K562 (cell line): ENCODE results near the gene PCCB. TPM values are rescaled to one million over a fixed set of nuclear protein-coding genes. Genes with fewer than 3 reads are reported as not detected.

Experiments used
- ATAC-seq: fragments of 200-7000 bp; cut with Tn5 transposase; 3 replicates; pipeline ENCODE4 v1.9.1; 2020; ENCODE audit warnings: moderate library complexity
- BruUV-seq: library from RNA; stranded (reverse); fragments of 400-500 nt; replicated peaks from 2 replicates; lab custom pipeline; 2021; lab: Mats Ljungman, UMichigan
- CTCF ChIA-PET: fragments of 300-600 bp; formaldehyde crosslinking; extraction: SDS; loops from one replicate; lab custom pipeline; 2021; ENCODE audit warnings: low intra/inter-chr PET ratio; lab: Yijun Ruan, JAX
- POLR2A ChIA-PET: fragments of 300-600, 350-650 bp; sonication (Branson Sonifier 250); formaldehyde crosslinking; extraction: SDS; loops from one replicate; lab custom pipeline; 2021; ENCODE audit warnings: antibody characterized with exemption, inconsistent platforms; lab: Yijun Ruan, JAX
- DNase-seq, 4 experiments: peaks; one replicate each; pipeline versions ENCODE4 v3.0.0 to v3.0.0-alpha.2; 2011 to 2018; ENCODE audit warnings: low spot score in 3 of 4, mixed read lengths in 3 of 4; ENCODE audit errors: extremely low read depth in 1 of 4
- FAIRE-seq: peaks from 2 replicates; lab custom pipeline; 2011; peaks lifted over from hg19 to GRCh38; lab: Jason Lieb, UNC
- H2AFZ ChIP-seq: 2 replicates; pipeline ENCODE4 v1.6.0; 2011; ENCODE audit warnings: low read depth, low read length, control low read depth, inconsistent platforms
- H3K27ac ChIP-seq: fragments of 200-600 bp; 3 replicates; pipeline ENCODE4 v1.8.0; 2011; ENCODE audit warnings: low read depth, mild to moderate bottlenecking, control low read depth, inconsistent platforms, low read length, moderate library complexity, mixed read lengths; ENCODE audit errors: extremely low read depth
- H3K27me3 ChIP-seq, 2 experiments: fragments of 300-600 bp in 1 of 2; 2 replicates in 1 of 2; 3 replicates in 1 of 2; pipeline versions ENCODE4 v1.6.0 to v1.8.0; 2011; ENCODE audit warnings: inconsistent platforms in 2 of 2, low read length in 2 of 2, mild to moderate bottlenecking in 1 of 2, mixed read lengths in 1 of 2, moderate library complexity in 1 of 2; ENCODE audit not compliant: control insufficient read depth in 2 of 2, insufficient read depth in 2 of 2
- H3K36me3 ChIP-seq: fragments of 300-600 bp; 3 replicates; pipeline ENCODE4 v1.8.0; 2011; ENCODE audit warnings: mild to moderate bottlenecking, low read length, inconsistent platforms; ENCODE audit not compliant: control insufficient read depth, insufficient read depth
- H3K4me1 ChIP-seq, 2 experiments: fragments of 200-600 bp in 1 of 2; replicated peaks in 1 of 2; 2 replicates in 1 of 2; 3 replicates in 1 of 2; pipeline versions ENCODE4 v1.5.1 to v1.8.0; 2011; ENCODE audit warnings: inconsistent platforms in 2 of 2, low read length in 2 of 2, mild to moderate bottlenecking in 1 of 2, mixed read lengths in 1 of 2, moderate library complexity in 1 of 2; ENCODE audit not compliant: control insufficient read depth in 2 of 2, insufficient read depth in 2 of 2
- H3K4me2 ChIP-seq: 2 replicates; pipeline ENCODE4 v1.6.1; 2011; ENCODE audit warnings: low read length, control low read depth, inconsistent platforms, mixed read lengths; ENCODE audit not compliant: insufficient read depth
- H3K4me3 ChIP-seq: fragments of 200-600 bp; sonication (generic), shearing (Covaris generic); 2 replicates; pipeline ENCODE4 v1.5.1; 2016; ENCODE audit warnings: control low read depth, inconsistent platforms
- H3K79me2 ChIP-seq: fragments of 200-600 bp; 3 replicates; pipeline ENCODE4 v1.8.0; 2011; ENCODE audit warnings: low read length, inconsistent platforms; ENCODE audit not compliant: control insufficient read depth, insufficient read depth
- H3K9ac ChIP-seq, 2 experiments: 2 replicates each; pipeline versions ENCODE4 v1.6.0 to v1.6.1; 2011; ENCODE audit warnings: low read depth in 2 of 2, low read length in 2 of 2, control low read depth in 1 of 2, inconsistent platforms in 1 of 2, mild to moderate bottlenecking in 1 of 2, mixed read lengths in 1 of 2; ENCODE audit not compliant: insufficient read depth in 1 of 2
- H3K9me1 ChIP-seq: one replicate; pipeline ENCODE4 v1.6.0; 2011; ENCODE audit warnings: inconsistent platforms, mild to moderate bottlenecking, low read length, moderate library complexity; ENCODE audit not compliant: control insufficient read depth, insufficient read depth
- H3K9me3 ChIP-seq: replicated peaks from 2 replicates; pipeline ENCODE4 v1.5.1; 2011; ENCODE audit warnings: low read depth, low read length, inconsistent platforms; ENCODE audit not compliant: control insufficient read depth, insufficient read depth
- H4K20me1 ChIP-seq: replicated peaks from 2 replicates; pipeline ENCODE4 v1.6.1; 2011; ENCODE audit warnings: low read length, inconsistent platforms, mixed read lengths; ENCODE audit not compliant: control insufficient read depth, insufficient read depth
- ARID4B ChIP-seq: sonication (generic); formaldehyde crosslinking; IDR thresholded peaks from 2 replicates; pipeline ENCODE4 v1.8.0; 2022; ENCODE audit warnings: mild to moderate bottlenecking, missing genetic modification reagents
- CBX3 ChIP-seq, 2 experiments: IDR thresholded peaks; 1 replicate in 1 of 2; 2 replicates in 1 of 2; pipeline ENCODE4 v1.6.1; 2012; ENCODE audit warnings: inconsistent platforms in 2 of 2, low read length in 2 of 2, borderline replicate concordance in 1 of 2, control low read depth in 1 of 2
- MXD1 ChIP-seq: fragments of 250-450 bp; sonication (Bioruptor Pico); IDR thresholded peaks from 2 replicates; pipeline ENCODE4 v1.8.0; 2021; ENCODE audit warnings: borderline replicate concordance, mild to moderate bottlenecking, moderate library complexity; ENCODE audit not compliant: poor library complexity, severe bottlenecking
- NCOA4 ChIP-seq: fragments of 450-650 bp; IDR thresholded peaks from 2 replicates; pipeline ENCODE4 v1.6.1; 2018; ENCODE audit warnings: mild to moderate bottlenecking; ENCODE audit not compliant: partially characterized antibody
- RAD51 ChIP-seq: fragments of 450-650 bp; IDR thresholded peaks from 2 replicates; pipeline ENCODE4 v1.7.1; 2016; ENCODE audit warnings: low read depth, mild to moderate bottlenecking, borderline replicate concordance
- RFX5 ChIP-seq: IDR thresholded peaks from 2 replicates; pipeline ENCODE4 v1.6.1; 2011; ENCODE audit warnings: low read depth, mild to moderate bottlenecking, improper control_type of control experiment, low read length
- SAFB ChIP-seq: fragments of 200-400 bp; formaldehyde crosslinking; IDR thresholded peaks from 2 replicates; pipeline ENCODE4 v1.6.1; 2017; ENCODE audit warnings: low read depth, low read length, borderline replicate concordance
- SRSF3 ChIP-seq: fragments of 200-400 bp; formaldehyde crosslinking; IDR thresholded peaks from 2 replicates; pipeline ENCODE4 v1.6.1; 2016; ENCODE audit warnings: mild to moderate bottlenecking, low read length, moderate library complexity; ENCODE audit not compliant: insufficient read depth
- ZNF444 ChIP-seq: fragments of 250-450 bp; sonication (Bioruptor Pico); IDR thresholded peaks from 2 replicates; pipeline ENCODE4 v1.4.0; 2020; ENCODE audit warnings: mild to moderate bottlenecking, moderate library complexity
- ZNF644 ChIP-seq: fragments of 200-800 bp; sonication (Bioruptor generic); IDR thresholded peaks from 2 replicates; pipeline ENCODE4 v1.6.1; 2016; ENCODE audit warnings: low read depth, missing genetic modification characterization, missing compliant biosample characterization
- ZNF77 ChIP-seq: fragments of 250-450 bp; sonication (Bioruptor Pico); IDR thresholded peaks from 2 replicates; pipeline ENCODE4 v1.5.0; 2020
- WGBS: fragments of 100-300 bp; shearing (Covaris generic); methylation state at CpG from one replicate; pipeline ENCODE4 v1.1.6; 2016; ENCODE audit warnings: low coverage, mixed read lengths; ENCODE audit not compliant: insufficient coverage; ENCODE audit errors: missing lambda C conversion rate; 5-methylcytosine and 5-hydroxymethylcytosine counted together
- in situ Hi-C: fragments of 300-500 bp; cut with MboI; formaldehyde crosslinking; loops from 4 replicates; pipeline ENCODE4 v1.15.0; 2018; ENCODE audit warnings: inconsistent platforms, mixed read lengths
- intact Hi-C: fragments of 100-400 bp; cut with micrococcal nuclease; formaldehyde crosslinking; loops from 2 replicates; pipeline ENCODE4 v1.14.2; 2022
- polyA plus RNA-seq, 8 experiments: library from polyadenylated mRNA; depleted of rRNA in 4 of 8; stranded (reverse) in 5 of 8; unstranded in 3 of 8; fragments of >200 nt; fragmentation: Nextera tagmentation in 2 of 8; fragmentation: Illumina TruSeq in 1 of 8; extraction: Ambion mirVana in 2 of 8; extraction: Trizol in 1 of 8; gene quantifications; 2 replicates each; pipeline versions ENCODE4 v1.2.1 to v1.2.3, GENCODE V29; 2011 to 2014; ENCODE audit warnings: inconsistent platforms in 1 of 8, missing spikeins in 1 of 8
- total RNA-seq, 7 experiments: library from RNA; depleted of rRNA in 6 of 7; stranded (reverse); fragments of >200 nt in 6 of 7; fragmentation: Illumina TruSeq in 2 of 7; extraction: Trizol in 2 of 7; gene quantifications; 2 replicates each; pipeline versions ENCODE4 v1.2.1 to v1.2.3, GENCODE V29; 2011 to 2021; ENCODE audit warnings: low replicate concordance in 1 of 7
- TF ChIP-seq, protein P1 (sequence below): fragments of 200-800 bp; sonication (Bioruptor generic); IDR thresholded peaks from 2 replicates; pipeline ENCODE4 v1.6.1; 2017; ENCODE audit warnings: missing genetic modification characterization, missing compliant biosample characterization

PCCB gene
- total and polyA plus RNA-seq, 9 of the 15 experiments (the other 6 are each of a cell fraction or from before 2014, with no cell fraction given) = 69.5 to 173 (median 92.8) TPM

DNA sequence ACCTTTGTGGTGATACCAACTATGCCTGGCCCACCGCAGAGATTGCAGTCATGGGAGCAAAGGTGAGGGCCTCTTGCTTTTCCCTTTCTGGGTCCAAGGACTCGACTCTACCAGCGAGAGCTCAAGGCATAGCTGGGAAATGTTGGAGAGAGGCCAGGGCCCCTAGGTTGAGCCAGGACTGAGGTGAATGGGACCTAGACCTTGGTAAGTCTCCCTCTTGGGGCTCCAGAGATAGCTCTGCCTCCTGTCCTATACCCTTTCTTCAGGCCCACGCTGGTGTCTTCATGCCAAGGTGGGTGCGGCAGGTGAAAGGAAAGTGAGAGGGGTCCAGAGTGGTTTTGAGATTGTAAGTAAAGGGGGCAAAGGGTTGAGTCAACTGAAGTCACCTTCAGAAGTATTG, 77.5 kb downstream of the PCCB start:
- H3K27ac ChIP-seq = no peak overlapping the region
- H3K9me3 ChIP-seq = no peaks in the 10 kb centered on the region
- no peak for FAIRE-seq
- intact Hi-C loops = no loop called here
- TF ChIP-seq SRSF3 (no peak), ZNF644 (no peak), ARID4B (CRISPR knock-in tag) (no peak), ZNF77 (CRISPR knock-in tag) (no peak), SAFB (no peak), RAD51 (no peak), MXD1 (CRISPR knock-in tag) (no peak), ZNF444 (CRISPR knock-in tag) (no peak), NCOA4 (no peak), CBX3 (IDR thresholded peaks at IDR 0.05; ENCODE audit: borderline replicate concordance in 1 of 2, low read length in 2 of 2) (no peak), RFX5 (no peak)
- TF ChIP-seq, protein P1, sequence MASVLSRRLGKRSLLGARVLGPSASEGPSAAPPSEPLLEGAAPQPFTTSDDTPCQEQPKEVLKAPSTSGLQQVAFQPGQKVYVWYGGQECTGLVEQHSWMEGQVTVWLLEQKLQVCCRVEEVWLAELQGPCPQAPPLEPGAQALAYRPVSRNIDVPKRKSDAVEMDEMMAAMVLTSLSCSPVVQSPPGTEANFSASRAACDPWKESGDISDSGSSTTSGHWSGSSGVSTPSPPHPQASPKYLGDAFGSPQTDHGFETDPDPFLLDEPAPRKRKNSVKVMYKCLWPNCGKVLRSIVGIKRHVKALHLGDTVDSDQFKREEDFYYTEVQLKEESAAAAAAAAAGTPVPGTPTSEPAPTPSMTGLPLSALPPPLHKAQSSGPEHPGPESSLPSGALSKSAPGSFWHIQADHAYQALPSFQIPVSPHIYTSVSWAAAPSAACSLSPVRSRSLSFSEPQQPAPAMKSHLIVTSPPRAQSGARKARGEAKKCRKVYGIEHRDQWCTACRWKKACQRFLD (CRISPR knock-in tag) = no peak
- ATAC-seq = no peak
- ChIA-PET CTCF (no interaction called here), POLR2A (interaction anchor here (0.6 to 0.7 kb wide), 3 partner anchors 12 to 251 kb away, joined by 3 to 5 read pairs (median 3); no protein-coding TSS in a partner anchor)
- no peaks in the 10 kb centered on the region for H3K9me1 ChIP-seq
- H3K4me3 ChIP-seq = no peak overlapping the region
- no TSS peak for BruUV-seq
- H3K4me1 ChIP-seq = no peaks in the 10 kb centered on the region; a peak in 2 of 5 replicates
- H4K20me1 ChIP-seq = no peaks in the 10 kb centered on the region
- WGBS = 94% methylated on average over 4 of the region's 5 CpGs
- in situ Hi-C loops = no loop called here
- H3K9ac ChIP-seq = no peak overlapping the region
- H3K36me3 ChIP-seq = peaks cover 56% of the 10 kb centered on the region
- H3K27me3 ChIP-seq = no peaks in the 10 kb centered on the region
- H3K4me2 ChIP-seq = no peak overlapping the region
- H2AFZ ChIP-seq = no peak overlapping the region
- H3K79me2 ChIP-seq = peaks cover 4% of the 10 kb centered on the region; the same call in 2 of the 3 replicates
- DNase-seq = no peak
